Stimulated activated CD8-positive, alpha-beta memory T cell treated with anti-CD3 and anti-CD28 coated beads, Interleukin-15, amount 100 ng/mL, for 48 hours (primary cell): Measurements from ENCODE around the gene MINDY4.

Experiments
- DNase-seq, 2 donors: peaks; one replicate each; pipeline ENCODE4 v3.0.0-alpha.2; 2020; ENCODE audit warnings: low read depth in 2 of 2

The MINDY4 gene

DNA sequence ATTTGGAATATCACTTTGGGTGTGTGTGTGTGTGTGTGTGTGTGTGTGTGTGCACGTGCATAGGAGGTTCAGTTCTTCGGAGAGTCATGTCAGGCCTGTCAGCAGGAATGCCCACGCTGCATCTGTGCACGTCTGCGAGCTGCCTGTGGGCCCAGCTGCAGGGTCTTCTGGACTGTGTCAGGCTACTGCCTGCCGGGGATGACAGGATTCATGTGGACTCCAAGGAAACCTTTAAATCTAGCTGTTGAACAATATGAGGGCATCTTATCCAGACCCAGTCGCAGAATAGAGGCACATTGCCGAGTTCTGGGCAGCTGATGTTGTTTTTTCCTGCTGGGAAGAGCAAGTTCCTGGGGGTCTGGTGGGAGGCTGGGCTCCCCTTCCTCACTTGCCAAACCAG is 159.4 kb downstream of the MINDY4 start:
- DNase-seq: no peak

DNA sequence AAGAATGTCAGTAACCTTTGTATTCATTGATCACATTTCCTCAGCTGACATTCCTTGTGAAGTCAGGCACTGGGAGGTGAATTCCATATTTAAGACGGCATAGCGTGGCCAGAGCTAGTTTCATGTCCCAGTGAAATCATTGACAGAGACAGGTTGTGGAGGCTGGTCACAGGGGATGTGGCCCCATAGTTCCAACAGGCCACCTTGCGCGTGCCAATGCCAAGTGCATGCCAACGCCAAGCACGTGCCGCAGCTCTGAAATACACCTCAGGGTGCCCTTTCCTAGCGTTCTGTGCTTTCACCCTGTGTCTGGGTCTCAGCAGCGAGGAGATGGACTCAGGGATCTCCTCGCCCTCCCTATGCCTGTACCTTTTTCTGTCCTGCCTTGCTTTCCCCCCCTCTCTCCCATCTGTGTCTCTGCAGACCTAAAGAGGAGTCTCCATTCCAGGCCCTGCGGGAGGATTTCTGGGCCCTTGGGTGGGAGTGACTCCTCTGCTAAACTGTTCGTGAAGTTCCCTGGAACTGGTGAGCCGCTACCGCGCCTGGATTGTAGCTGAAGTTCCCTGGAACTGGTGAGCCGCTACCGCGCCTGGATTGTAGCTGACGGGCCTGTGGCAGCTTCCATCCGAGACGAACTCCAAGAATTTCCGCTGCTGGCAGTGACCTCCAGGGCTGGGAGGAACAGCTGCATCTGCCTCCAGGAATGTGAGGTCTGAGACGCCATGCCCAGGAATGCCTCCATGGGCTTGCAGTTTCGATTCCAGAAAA is 160.1 kb downstream of the MINDY4 start:
- DNase-seq: no peak

- DNase-seq: no peak
These were observed 160.8 kb downstream of the MINDY4 start for GRCh38 chr7:30931929-30932540.

GRCh38 chr7:30932562-30932961 is 161.3 kb downstream of the MINDY4 start:
- no peak for DNase-seq

DNA sequence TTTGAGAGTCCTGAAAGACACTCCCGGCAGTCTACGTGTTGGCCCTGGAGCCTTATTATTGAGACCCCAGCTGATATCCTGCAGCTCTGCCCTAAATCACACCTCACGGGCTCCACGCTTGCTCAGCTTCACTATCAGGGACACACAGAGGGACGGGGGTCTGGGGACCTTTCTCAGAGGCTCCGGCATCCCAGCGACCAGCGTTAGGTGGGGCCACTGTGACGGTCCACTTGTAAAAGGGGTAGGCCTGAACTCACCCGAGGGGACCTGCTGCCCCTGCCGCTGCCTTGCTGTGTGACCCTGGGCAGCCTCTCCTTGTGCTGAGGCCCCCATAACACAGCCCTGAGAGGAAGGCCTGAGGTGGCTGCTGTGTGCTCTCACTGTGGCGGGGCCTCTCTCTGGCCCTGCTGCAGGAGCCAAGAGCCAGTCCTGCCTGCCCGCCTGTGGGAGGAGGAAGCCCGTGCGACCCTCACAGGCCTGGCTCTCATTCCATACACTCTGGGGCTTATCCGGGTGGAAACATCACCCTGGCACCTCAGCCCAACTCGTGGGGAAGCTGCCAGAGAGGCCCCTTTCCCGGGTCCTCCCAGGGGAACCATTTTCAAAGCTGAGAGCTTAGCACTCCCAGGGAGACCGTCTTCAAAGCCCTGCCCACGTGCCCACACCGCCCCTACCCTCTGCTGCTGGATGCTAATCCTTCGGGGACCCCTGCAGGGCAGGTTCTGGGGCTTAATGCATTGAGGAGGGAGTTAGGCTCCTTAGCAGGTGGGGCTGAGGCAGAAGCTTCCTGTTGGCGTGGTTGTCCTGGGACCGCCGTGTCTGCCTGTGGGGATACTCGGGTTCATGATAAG is 162.1 kb downstream of the MINDY4 start:
- no peak for DNase-seq

DNA sequence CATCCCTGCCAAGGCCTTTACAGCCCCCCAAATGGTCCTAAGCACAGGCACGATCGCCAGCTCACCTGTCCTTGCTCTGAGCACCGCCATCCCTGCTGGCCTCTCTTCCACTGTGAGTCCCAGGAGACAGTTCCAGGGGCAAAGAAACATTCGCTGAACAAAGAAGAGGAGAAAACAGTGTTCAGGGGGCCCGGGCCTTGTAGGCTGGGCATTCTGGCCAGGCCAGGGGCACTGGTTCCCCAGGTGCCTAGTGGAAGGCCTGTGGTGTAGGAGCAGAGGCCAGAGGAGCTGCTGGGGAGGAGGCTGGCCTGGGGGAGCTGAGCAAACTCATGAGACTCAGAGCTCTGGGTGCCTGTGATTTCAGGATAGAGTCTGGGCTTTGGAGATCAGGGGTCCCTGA is 163.0 kb downstream of the MINDY4 start:
- no peak for DNase-seq

DNA sequence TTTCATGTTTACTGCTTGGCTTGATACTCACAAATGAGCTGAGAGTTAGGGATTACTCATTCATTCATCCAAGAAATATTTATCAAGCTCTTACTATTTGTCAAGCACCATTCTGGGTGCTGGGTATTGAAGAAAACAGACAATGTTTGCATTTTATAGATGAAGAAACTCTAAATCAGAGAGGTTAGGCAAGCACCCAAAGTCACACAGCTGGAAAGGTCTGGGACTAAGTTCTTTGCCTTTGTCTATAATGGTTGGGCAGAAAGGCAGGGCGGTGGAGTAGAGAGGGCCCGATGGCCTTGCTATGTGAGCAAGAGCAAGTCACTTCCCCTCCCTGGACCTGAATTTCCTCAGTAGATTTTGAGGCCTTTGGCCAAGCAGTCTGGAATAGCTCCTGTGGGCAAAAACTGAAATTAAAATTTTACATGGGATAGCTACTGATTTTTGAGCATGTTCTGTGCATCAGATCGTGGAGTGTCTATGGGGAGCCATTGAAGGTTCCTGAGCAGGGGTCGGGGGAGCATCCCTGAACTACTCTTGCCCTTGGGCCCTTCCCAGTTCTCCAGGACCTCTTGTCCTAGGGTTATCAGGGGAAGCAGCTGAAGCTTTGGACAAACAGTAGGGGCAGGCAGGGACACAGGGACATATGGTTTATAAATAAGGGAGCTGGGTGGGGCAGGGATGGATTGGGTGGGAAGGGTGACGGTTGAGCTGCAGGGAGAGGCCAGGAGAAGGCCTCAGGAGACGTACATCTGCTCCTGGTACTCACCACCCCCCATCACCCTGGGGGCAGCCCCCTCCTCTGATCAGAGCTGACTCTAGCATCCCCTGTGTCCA is 163.7 kb downstream of the MINDY4 start:
- DNase-seq: no peak

DNA sequence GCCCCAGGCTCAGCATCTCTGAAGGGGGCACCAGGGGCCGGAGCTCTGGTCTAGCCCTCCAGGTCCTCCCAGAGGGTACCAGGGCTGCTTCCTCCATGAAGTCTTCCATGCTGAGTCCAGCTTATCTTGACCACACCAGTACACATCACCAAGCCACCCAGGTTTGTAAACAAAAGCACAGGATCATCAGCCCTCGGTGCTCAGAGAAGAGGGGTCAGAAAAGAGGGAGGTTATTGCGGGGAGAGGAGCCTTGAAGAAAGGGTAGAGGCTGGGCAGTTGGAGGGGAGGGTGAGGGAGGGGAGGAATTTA is 164.3 kb downstream of the MINDY4 start:
- DNase-seq: no peak

DNA sequence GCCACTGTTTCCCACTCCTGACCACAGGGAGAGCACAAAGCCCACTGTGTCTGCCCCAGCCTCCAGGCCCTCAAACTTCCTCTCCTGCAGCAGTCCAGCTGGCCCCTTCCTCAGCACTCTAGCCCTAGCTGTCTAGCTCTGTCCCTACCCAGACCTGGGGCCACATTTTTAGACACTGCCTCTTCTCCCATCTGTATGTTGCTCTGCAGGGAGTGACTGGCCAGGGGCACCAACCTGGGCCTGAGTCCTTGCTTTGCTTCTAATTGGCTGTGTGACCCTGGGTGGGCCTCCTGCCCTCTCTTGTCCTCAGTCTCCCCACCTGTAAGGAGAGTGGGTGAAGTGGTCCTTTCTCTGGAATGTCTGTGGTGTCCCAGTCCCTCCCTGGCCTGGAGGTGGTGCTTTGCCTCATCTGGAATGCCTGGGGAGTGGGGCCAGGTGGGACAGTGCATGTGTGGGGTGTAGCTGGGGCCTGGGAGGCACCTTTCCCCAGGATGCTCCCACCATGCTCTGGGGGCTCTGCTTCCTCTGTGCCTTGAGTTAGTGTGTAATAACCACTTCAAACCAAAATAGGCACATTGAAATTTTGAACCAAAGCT is 165.5 kb downstream of the MINDY4 start:
- DNase-seq: no peak

DNA sequence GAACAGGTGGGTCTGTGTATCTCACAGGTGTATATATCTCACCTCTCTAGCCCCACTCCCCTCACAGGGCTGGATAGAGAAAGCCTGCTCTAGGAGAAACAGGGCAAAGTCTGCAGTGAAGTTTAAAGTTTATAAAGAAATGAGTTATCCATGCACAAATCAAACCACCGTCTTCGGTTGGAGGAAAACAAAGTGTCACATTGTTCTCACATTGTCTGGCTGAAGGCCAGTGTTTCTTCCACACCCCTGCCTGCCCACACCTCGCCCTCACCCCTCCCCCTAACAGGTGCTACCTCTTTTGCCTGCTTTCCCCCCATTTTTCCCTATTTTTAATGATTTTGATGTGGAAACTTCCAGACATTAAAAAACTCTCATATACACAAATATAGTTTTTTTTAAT is 166.2 kb downstream of the MINDY4 start:
- DNase-seq: no peak

DNA sequence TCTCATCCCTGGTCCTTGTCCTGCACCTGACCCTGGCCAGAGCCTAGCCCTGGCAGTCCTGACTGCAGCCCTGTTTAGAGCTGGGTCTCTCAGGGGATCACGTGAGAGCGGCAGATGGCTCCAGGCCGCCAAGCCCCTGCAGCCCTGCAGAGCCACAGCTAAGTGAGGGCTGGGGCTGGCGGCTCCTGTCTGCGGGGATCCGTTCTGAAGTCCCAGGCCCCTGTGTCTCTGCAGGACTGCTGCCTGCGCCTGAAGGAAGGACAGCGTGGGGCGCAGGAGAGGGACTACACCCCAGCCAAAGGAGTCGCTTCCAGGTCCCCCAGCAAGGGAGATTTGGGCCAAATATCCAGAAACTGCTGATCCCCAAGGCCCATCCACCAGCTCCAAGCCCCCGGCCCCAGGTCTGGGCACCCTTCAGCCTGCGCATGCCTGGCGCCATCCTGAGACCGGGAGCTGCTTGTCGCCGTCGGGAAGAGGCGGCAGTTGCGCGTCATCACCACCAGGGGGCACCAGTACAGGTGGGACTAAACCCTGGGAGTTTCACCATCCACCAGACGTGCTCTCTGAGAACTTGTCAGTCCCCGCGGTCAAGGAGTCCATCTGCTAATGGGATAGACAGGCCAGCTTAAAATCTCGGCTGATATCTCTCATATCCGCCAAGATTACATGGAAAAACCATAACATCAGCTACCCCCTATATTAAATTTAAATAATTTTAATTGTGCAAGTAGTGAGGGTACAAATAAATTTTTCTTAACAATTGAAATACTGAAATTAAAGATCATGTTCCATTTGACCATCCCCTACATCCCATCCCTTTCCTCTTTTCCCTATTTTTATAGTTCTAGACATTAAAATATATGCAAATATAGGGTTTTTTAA is 167.5 kb downstream of the MINDY4 start:
- DNase-seq: peak; percentile 47 to 49

GRCh38 chr7:30941582-30942323 is 170.5 kb downstream of the MINDY4 start:
- no peak for DNase-seq
